GM12891 (cell line): Measurements from ENCODE around the gene PTGIS.

Experiments
- POLR2A ChIP-seq: IDR thresholded peaks from 2 replicates; pipeline ENCODE4 v1.6.1; 2011; ENCODE audit warnings: low read depth, low read length, control low read depth
- POLR2AphosphoS5 ChIP-seq: IDR thresholded peaks from 2 replicates; pipeline ENCODE4 v1.6.1; 2011; ENCODE audit warnings: low read depth, low read length, control low read depth
- SPI1 ChIP-seq: IDR thresholded peaks from 2 replicates; pipeline ENCODE4 v1.6.1; 2011; ENCODE audit warnings: low read depth, low read length, control low read depth
- TAF1 ChIP-seq: IDR thresholded peaks from 2 replicates; pipeline ENCODE4 v1.6.1; 2011; ENCODE audit warnings: low read depth, low read length, control low read depth

GRCh38 chr20:49513517-49513916 is 54.4 kb downstream of the PTGIS start:
- no peak for TF ChIP-seq POLR2AphosphoS5
- no peak for TF ChIP-seq POLR2A
- TF ChIP-seq TAF1, result no peak
- TF ChIP-seq SPI1, result no peak
